Lung (tissue), 12 donors: ENCODE measurements around the gene ERCC5. TPM values are rescaled to one million over a fixed set of nuclear protein-coding genes. Genes with fewer than 3 reads are reported as not detected.
A peak's percentile ranks its signal among the peaks of the same experiment; 100 is the strongest.

Experiments used
- ATAC-seq: fragments of 200-7000 bp; cut with Tn5 transposase; one replicate; pipeline ENCODE4 v1.9.1; 2020; ENCODE audit warnings: moderate number of reproducible peaks; ENCODE audit not compliant: insufficient read depth, low FRiP score
- DNase-seq, 3 donors: peaks; one replicate each; pipeline ENCODE4 v3.0.0-alpha.2; 2013 to 2017
- H3K27ac ChIP-seq, 2 donors: one replicate each; pipeline ENCODE4 v1.5.1; 2013; ENCODE audit warnings: mild to moderate bottlenecking in 2 of 2, moderate library complexity in 2 of 2, control low read depth in 1 of 2, inconsistent platforms in 1 of 2, low read depth in 1 of 2, low read length in 1 of 2
- H3K27me3 ChIP-seq, 3 donors: one replicate each; pipeline ENCODE4 v1.5.1; 2013; ENCODE audit warnings: low read length in 2 of 3; ENCODE audit not compliant: control insufficient read depth in 3 of 3, insufficient read depth in 3 of 3
- H3K36me3 ChIP-seq, 4 donors: one replicate each; pipeline ENCODE4 v1.5.1; 2013; ENCODE audit warnings: low read length in 4 of 4, mild to moderate bottlenecking in 1 of 4, moderate library complexity in 1 of 4; ENCODE audit not compliant: control insufficient read depth in 4 of 4, insufficient read depth in 4 of 4
- H3K4me1 ChIP-seq, 5 donors: one replicate each; pipeline ENCODE4 v1.5.1; 2013; ENCODE audit warnings: low read length in 5 of 5, mild to moderate bottlenecking in 2 of 5, moderate library complexity in 1 of 5; ENCODE audit not compliant: control insufficient read depth in 5 of 5, insufficient read depth in 5 of 5
- H3K4me3 ChIP-seq: one replicate; pipeline ENCODE4 v1.5.1; 2013; ENCODE audit warnings: mild to moderate bottlenecking, control low read depth, moderate library complexity
- H3K9ac ChIP-seq, 2 donors: one replicate each; pipeline ENCODE4 v1.5.1; 2013; ENCODE audit warnings: low read length in 2 of 2, control low read depth in 1 of 2; ENCODE audit not compliant: insufficient read depth in 1 of 2
- H3K9me3 ChIP-seq, 4 donors: one replicate each; pipeline ENCODE4 v1.5.1; 2013; ENCODE audit warnings: low read length in 3 of 4, mild to moderate bottlenecking in 1 of 4, moderate library complexity in 1 of 4; ENCODE audit not compliant: control insufficient read depth in 4 of 4, insufficient read depth in 3 of 4
- CTCF ChIP-seq: IDR thresholded peaks from 2 replicates; pipeline ENCODE4 v1.5.1; 2012; ENCODE audit warnings: mild to moderate bottlenecking; ENCODE audit errors: control extremely low read depth, extremely low read depth
- WGBS, 2 donors: extraction: QIAGEN DNeasy Blood & Tissue Kit; methylation state at CpG; one replicate each; pipeline ENCODE4 v1.1.7; 2013; 5-methylcytosine and 5-hydroxymethylcytosine counted together
- polyA plus RNA-seq, 2 donors: library from polyadenylated mRNA; stranded (reverse); fragments of 200-250 nt; gene quantifications; one replicate each; pipeline ENCODE4 v1.2.1, GENCODE V29; 2013
- total RNA-seq, 2 donors: library from RNA; depleted of rRNA in 1 of 2; stranded (reverse); fragments of >200 nt in 1 of 2; gene quantifications; one replicate each; pipeline ENCODE4 v1.2.1, GENCODE V29; 2014 to 2021
- donor health status: control.
- donor health status: control.
- donor health status: Bipolar disorder and iron deficiency.
- donor health status: healthy.
- donor health status: DM: yes; HTN: yes; CAD: no.

The ERCC5 gene
- total and polyA plus RNA-seq, 4 donors, result 23.0 to 81.4 (median 58.0) TPM

GRCh38 chr13:102913914-102914313 is 68.1 kb downstream of the ERCC5 start:
- Histone ChIP-seq H3K27ac (no peak overlapping the region), H3K27me3 (no peaks in the 10 kb centered on the region), H3K4me1 (peaks cover 0 to 50% (median 4%) of the 10 kb centered on the region in 5 donors), H3K36me3 (no peaks in the 10 kb centered on the region), H3K4me3 (no peak overlapping the region), H3K9ac (no peak overlapping the region), H3K9me3 (no peaks in the 10 kb centered on the region)
- DNase-seq, result peak; percentile 30 to 78 (median 67)
- ATAC-seq, result no peak
- no peak for TF ChIP-seq CTCF
- WGBS, 2 donors, result 26 to 32% methylated on average over 7 of the region's 7 CpGs

- ATAC-seq (no peak), DNase-seq (peak in 2 of 3 donors; percentile 23 to 39)
- no peak overlapping the region for H3K27ac ChIP-seq
- 73 to 78% methylated on average over 12 of the region's 12 CpGs for WGBS, 2 donors
- no peaks in the 10 kb centered on the region for H3K36me3 ChIP-seq
- TF ChIP-seq CTCF, result no peak
- H3K9me3 ChIP-seq, result no peaks in the 10 kb centered on the region
- H3K4me1 ChIP-seq, result peaks cover 0 to 50% (median 4%) of the 10 kb centered on the region in 5 donors
- H3K9ac ChIP-seq, result no peak overlapping the region
- no peak overlapping the region for H3K4me3 ChIP-seq
- no peaks in the 10 kb centered on the region for H3K27me3 ChIP-seq
Measured at GRCh38 chr13:102914339-102914930, 68.6 kb downstream of the ERCC5 start.

- no peaks in the 10 kb centered on the region for H3K9me3 ChIP-seq
- DNase-seq, result peak in 2 of 3 donors; percentile 40 to 52
- peaks cover 0 to 42% (median 4%) of the 10 kb centered on the region in 5 donors for H3K4me1 ChIP-seq
- H3K36me3 ChIP-seq, result no peaks in the 10 kb centered on the region
- no peaks in the 10 kb centered on the region for H3K27me3 ChIP-seq
- no peak for TF ChIP-seq CTCF
- no peak overlapping the region for H3K9ac ChIP-seq
- ATAC-seq, result no peak
- no peak overlapping the region for H3K27ac ChIP-seq
- H3K4me3 ChIP-seq, result no peak overlapping the region
- WGBS, 2 donors, result 66 to 72% methylated on average over 3 of the region's 3 CpGs
Measured at GRCh38 chr13:102915393-102915930, 69.6 kb downstream of the ERCC5 start.

GRCh38 chr13:102917019-102917418 is 71.2 kb downstream of the ERCC5 start:
- TF ChIP-seq CTCF, result no peak
- Histone ChIP-seq H3K4me1 (peaks cover 0 to 28% (median 4%) of the 10 kb centered on the region in 5 donors), H3K9ac (no peak overlapping the region), H3K27me3 (no peaks in the 10 kb centered on the region), H3K9me3 (no peaks in the 10 kb centered on the region), H3K4me3 (no peak overlapping the region), H3K27ac (no peak overlapping the region), H3K36me3 (no peaks in the 10 kb centered on the region)
- ATAC-seq (no peak), DNase-seq (no peak)
- 69 to 72% methylated on average over 3 of the region's 3 CpGs for WGBS, 2 donors
